ENCODE results near the gene SNRNP25.
"Not testable (repeated sequence)": the region's sequence is repeated elsewhere in the genome, so short reads cannot be mapped to it uniquely, and the experiment has no call there.

The SNRNP25 gene

GRCh38 chr16:43294-43693 is 10.3 kb upstream of the SNRNP25 start:
- intact Hi-C loops (cut with DNase I; ENCODE audit: low total_unique reads) = no loop called here
- TF ChIP-seq CTCF (IDR thresholded peaks at IDR 0.05) = no peak
- H3K4me3 ChIP-seq = no peak overlapping the region
- DNase-seq = no peak
- H3K36me3 ChIP-seq = peaks cover 5 to 34% (median 11%) of the 10 kb centered on the region in 3 donors
- no peaks in the 10 kb centered on the region for H3K27me3 ChIP-seq
- H3K9me3 ChIP-seq = no peaks in the 10 kb centered on the region
- no peak overlapping the region for H3K27ac ChIP-seq
- no peaks in the 10 kb centered on the region for H3K4me1 ChIP-seq

GRCh38 chr16:44655-45054 is 9.0 kb upstream of the SNRNP25 start:
- no peak for DNase-seq

GRCh38 chr16:45454-45853 is 8.2 kb upstream of the SNRNP25 start:
- no peak for DNase-seq
- Histone ChIP-seq H3K27ac (no peak overlapping the region), H3K9me3 (no peaks in the 10 kb centered on the region), H3K4me1 (no peaks in the 10 kb centered on the region), H3K4me3 (no peak overlapping the region), H3K27me3 (no peaks in the 10 kb centered on the region), H3K36me3 (peaks cover 5 to 38% (median 11%) of the 10 kb centered on the region in 3 donors)
- intact Hi-C loops (cut with DNase I; ENCODE audit: low total_unique reads) = no loop called here
- TF ChIP-seq CTCF (IDR thresholded peaks at IDR 0.05) = no peak

More at GRCh38 chr16:44655-45054, 9.0 kb upstream of the SNRNP25 start:
- no peak for TF ChIP-seq CTCF (IDR thresholded peaks at IDR 0.05)
- Histone ChIP-seq H3K27me3 (no peaks in the 10 kb centered on the region), H3K27ac (no peak overlapping the region), H3K4me3 (no peak overlapping the region), H3K9me3 (no peaks in the 10 kb centered on the region), H3K4me1 (no peaks in the 10 kb centered on the region), H3K36me3 (peaks cover 5 to 38% (median 11%) of the 10 kb centered on the region in 3 donors)
- intact Hi-C loops (cut with DNase I; ENCODE audit: low total_unique reads) = no loop called here

- DNase-seq; H3K4me1 ChIP-seq; H3K4me3 ChIP-seq; H3K9me3 ChIP-seq; H3K27me3 ChIP-seq; intact Hi-C loops (cut with DNase I; ENCODE audit: low total_unique reads); H3K27ac ChIP-seq: not testable (repeated sequence)
- H3K36me3 ChIP-seq = peaks cover 5 to 38% (median 11%) of the 10 kb centered on the region in 3 donors
Observed at GRCh38 chr16:46510-46909, 7.1 kb upstream of the SNRNP25 start.

GRCh38 chr16:47234-47633 is 6.4 kb upstream of the SNRNP25 start:
- TF ChIP-seq CTCF (IDR thresholded peaks at IDR 0.05) = no peak
- intact Hi-C loops (cut with DNase I; ENCODE audit: low total_unique reads) = no loop called here
- H3K27me3 ChIP-seq = no peaks in the 10 kb centered on the region
- H3K4me1 ChIP-seq = peaks cover 0 to 12% (median 3%) of the 10 kb centered on the region in 4 donors
- no peaks in the 10 kb centered on the region for H3K9me3 ChIP-seq
- peaks cover 5 to 38% (median 11%) of the 10 kb centered on the region in 3 donors for H3K36me3 ChIP-seq
- no peak overlapping the region for H3K4me3 ChIP-seq
- no peak for DNase-seq
- no peak overlapping the region for H3K27ac ChIP-seq

- no peaks in the 10 kb centered on the region for H3K9me3 ChIP-seq
- no peak for TF ChIP-seq CTCF (IDR thresholded peaks at IDR 0.05)
- no peak for DNase-seq
Observed at GRCh38 chr16:50769-51591, 2.6 kb upstream of the SNRNP25 start.

More at GRCh38 chr16:50769-51591, 2.6 kb upstream of the SNRNP25 start:
- Histone ChIP-seq H3K4me3 (no peak overlapping the region), H3K27me3 (no peaks in the 10 kb centered on the region), H3K36me3 (peaks cover 11 to 34% (median 14%) of the 10 kb centered on the region in 3 donors), H3K27ac (no peak overlapping the region), H3K4me1 (peaks cover 0 to 19% (median 10%) of the 10 kb centered on the region in 4 donors)
- intact Hi-C loops (cut with DNase I; ENCODE audit: low total_unique reads) = no loop called here

All from tibial artery (tissue), 4 donors.